Endothelial cell of umbilical vein (primary cell): Measurements from ENCODE around the gene NRXN3. TPM values are rescaled to one million over a fixed set of nuclear protein-coding genes. Genes with fewer than 3 reads are reported as not detected.

ENCODE experiments used
- BruUV-seq: library from RNA; stranded (reverse); fragments of 400-500 nt; replicated peaks from 2 replicates; lab custom pipeline; 2021; lab: Mats Ljungman, UMichigan
- CTCF ChIA-PET: fragments of 300-600, 350-600 bp; sonication (Branson Sonifier 250); formaldehyde crosslinking; loops from one replicate; lab custom pipeline; 2021; ENCODE audit warnings: antibody characterized with exemption, inconsistent platforms; lab: Charles Lee
- POLR2A ChIA-PET: fragments of 300-600, 350-600 bp; sonication (Branson Sonifier 250); formaldehyde crosslinking; loops from one replicate; lab custom pipeline; 2021; ENCODE audit warnings: antibody characterized with exemption, inconsistent platforms; lab: Charles Lee
- DNase-seq: peaks from one replicate; pipeline ENCODE4 v3.0.0-alpha.2; 2011; ENCODE audit warnings: low read depth, low spot score
- FAIRE-seq: peaks from 2 replicates; lab custom pipeline; 2011; peaks lifted over from hg19 to GRCh38; lab: Jason Lieb, UNC
- H2AFZ ChIP-seq: 2 replicates; pipeline ENCODE4 v1.6.0; 2012; ENCODE audit warnings: low read depth, low read length, control low read depth, inconsistent platforms
- H3K27ac ChIP-seq: 2 replicates; pipeline ENCODE4 v1.5.1; 2011; ENCODE audit warnings: low read depth, mild to moderate bottlenecking, control low read depth, low read length, moderate library complexity; ENCODE audit not compliant: insufficient read depth
- H3K27me3 ChIP-seq, 2 experiments: 2 replicates each; pipeline versions ENCODE4 v1.6.0 to v1.6.1; 2011; ENCODE audit warnings: low read length in 2 of 2, mixed read lengths in 1 of 2; ENCODE audit not compliant: control insufficient read depth in 2 of 2, insufficient read depth in 2 of 2
- H3K36me3 ChIP-seq, 2 experiments: 2 replicates in 1 of 2; 3 replicates in 1 of 2; pipeline ENCODE4 v1.5.1; 2011; ENCODE audit warnings: low read length in 2 of 2, mild to moderate bottlenecking in 1 of 2, moderate library complexity in 1 of 2; ENCODE audit not compliant: control insufficient read depth in 2 of 2, insufficient read depth in 2 of 2; ENCODE audit errors: extremely low read depth in 1 of 2
- H3K4me1 ChIP-seq: 3 replicates; pipeline ENCODE4 v1.5.1; 2011; ENCODE audit warnings: mild to moderate bottlenecking, low read length; ENCODE audit not compliant: control insufficient read depth, insufficient read depth; ENCODE audit errors: extremely low read depth
- H3K4me2 ChIP-seq: 2 replicates; pipeline ENCODE4 v1.6.1; 2011; ENCODE audit warnings: low read length, control low read depth, mixed read lengths; ENCODE audit not compliant: insufficient read depth
- H3K4me3 ChIP-seq, 3 experiments: fragments of 200-600 bp in 1 of 3; sonication (generic), shearing (Covaris generic) in 1 of 3; replicated peaks in 1 of 3; 2 replicates each; pipeline ENCODE4 v1.5.1; 2011 to 2016; ENCODE audit warnings: control low read depth in 3 of 3, low read length in 3 of 3, mild to moderate bottlenecking in 2 of 3, inconsistent platforms in 1 of 3, low read depth in 1 of 3, moderate library complexity in 1 of 3; ENCODE audit not compliant: insufficient read depth in 1 of 3
- H3K79me2 ChIP-seq: 2 replicates; pipeline ENCODE4 v1.6.0; 2012; ENCODE audit warnings: low read length, inconsistent platforms; ENCODE audit not compliant: control insufficient read depth, insufficient read depth
- H3K9ac ChIP-seq: replicated peaks from 2 replicates; pipeline ENCODE3; 2011; ENCODE audit warnings: low read length, control low read depth; ENCODE audit not compliant: insufficient read depth; ENCODE audit errors: extremely low read depth
- H3K9me1 ChIP-seq: replicated peaks from 3 replicates; pipeline ENCODE4 v1.6.0; 2011; ENCODE audit warnings: mild to moderate bottlenecking, low read length; ENCODE audit not compliant: control insufficient read depth, insufficient read depth; ENCODE audit errors: extremely low read depth
- H3K9me3 ChIP-seq: replicated peaks from 2 replicates; pipeline ENCODE4 v1.5.1; 2012; ENCODE audit warnings: low read length, inconsistent platforms; ENCODE audit not compliant: control insufficient read depth, insufficient read depth
- H4K20me1 ChIP-seq: replicated peaks from 2 replicates; pipeline ENCODE3; 2011; ENCODE audit warnings: mild to moderate bottlenecking, low read length; ENCODE audit not compliant: control insufficient read depth, insufficient read depth; ENCODE audit errors: extremely low read depth
- EZH2 ChIP-seq: IDR thresholded peaks from 2 replicates; pipeline ENCODE4 v1.6.1; 2012; ENCODE audit warnings: borderline replicate concordance, low read depth, mild to moderate bottlenecking, moderate library complexity, low read length, inconsistent platforms; ENCODE audit not compliant: severe bottlenecking
- FOS ChIP-seq: IDR thresholded peaks from 2 replicates; pipeline ENCODE4 v1.6.1; 2011; ENCODE audit warnings: mild to moderate bottlenecking, low read length, moderate library complexity, borderline replicate concordance; ENCODE audit not compliant: insufficient read depth
- GATA2 ChIP-seq: IDR thresholded peaks from 2 replicates; pipeline ENCODE4 v1.7.0; 2011; ENCODE audit warnings: low read depth, mild to moderate bottlenecking, moderate library complexity, mixed read lengths, low read length; ENCODE audit not compliant: insufficient read length, insufficient read depth
- JUN ChIP-seq: IDR thresholded peaks from 2 replicates; pipeline ENCODE4 v1.6.1; 2011; ENCODE audit warnings: borderline replicate concordance, low read depth; ENCODE audit not compliant: insufficient read length, insufficient read depth
- MYC ChIP-seq: IDR thresholded peaks from one replicate; pipeline ENCODE4 v1.6.1; 2011; ENCODE audit warnings: mild to moderate bottlenecking, low read depth, low read length
- POLR2A ChIP-seq: IDR thresholded peaks from 2 replicates; pipeline ENCODE4 v1.6.1; 2012; ENCODE audit warnings: low read depth, mild to moderate bottlenecking, control low read depth, low read length
- POLR2AphosphoS5 ChIP-seq: IDR thresholded peaks from 2 replicates; pipeline ENCODE4 v1.6.1; 2012; ENCODE audit warnings: low read depth, mild to moderate bottlenecking, control low read depth, low read length, moderate library complexity; ENCODE audit not compliant: insufficient read depth
- dilution Hi-C: fragments of 300-500 bp; cut with MboI; formaldehyde crosslinking; loops from one replicate; pipeline ENCODE4 v1.15.0; 2019; ENCODE audit warnings: low sequenced_read_pairs; ENCODE audit not compliant: extremely low pct_ligation_motif_present
- intact Hi-C: fragments of 100-400 bp; cut with micrococcal nuclease; formaldehyde crosslinking; loops from one replicate; pipeline ENCODE4 v1.10.0; 2022
- polyA plus RNA-seq, 4 experiments: library from polyadenylated mRNA; depleted of rRNA in 3 of 4; stranded (reverse) in 3 of 4; unstranded in 1 of 4; fragments of >200 nt; gene quantifications; 2 replicates each; pipeline versions ENCODE4 v1.2.1 to v1.2.3, GENCODE V29; 2011 to 2012; ENCODE audit warnings: missing spikeins in 1 of 4
- total RNA-seq: library from RNA; stranded (reverse); gene quantifications from 2 replicates; pipeline ENCODE4 v1.2.3, GENCODE V29; 2021
- TF ChIP-seq, protein P1 (sequence below): IDR thresholded peaks from 2 replicates; pipeline ENCODE4 v1.6.1; 2011; ENCODE audit not compliant: insufficient read depth, insufficient read length
- TF ChIP-seq, protein P2 (sequence below), 2 donors: IDR thresholded peaks; 1 replicate in 1 of 2; 2 replicates in 1 of 2; pipeline ENCODE4 v1.5.1; 2011; ENCODE audit warnings: low read length in 2 of 2, mild to moderate bottlenecking in 2 of 2, moderate library complexity in 2 of 2, control low read depth in 1 of 2, inconsistent platforms in 1 of 2, low read depth in 1 of 2; ENCODE audit not compliant: insufficient read depth in 1 of 2; ENCODE audit errors: extremely low read depth in 1 of 2

The NRXN3 gene
- total and polyA plus RNA-seq, 2 donors (not counting 3 experiments of a cell fraction or from before 2014, with no cell fraction given), result 0.72 to 4.2 TPM

DNA sequence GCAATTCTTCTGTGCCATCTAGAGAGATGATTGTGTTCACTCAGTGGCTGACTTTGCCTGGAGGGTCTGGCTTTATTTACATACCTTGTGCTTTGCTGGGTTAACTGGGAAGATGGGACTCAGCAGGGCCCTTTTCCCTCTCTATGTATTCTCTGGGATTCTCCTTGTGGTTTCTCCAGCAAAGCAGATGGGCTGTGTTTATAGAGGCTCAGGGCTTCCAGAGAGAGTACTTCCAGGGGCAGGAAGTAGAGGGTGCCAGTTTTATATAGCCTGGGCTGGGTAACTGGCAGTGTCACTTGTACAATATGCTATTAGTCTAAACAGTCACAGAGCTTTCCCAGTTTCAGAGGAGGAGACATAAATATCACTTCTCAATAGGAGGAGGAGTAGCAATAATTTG, 1531.2 kb downstream of the NRXN3 start:
- DNase-seq (no peak), FAIRE-seq (no peak)
- Histone ChIP-seq H2AFZ (no peak overlapping the region), H3K36me3 (no peaks in the 10 kb centered on the region), H3K4me2 (no peak overlapping the region), H3K4me3 (no peak overlapping the region), H3K79me2 (no peaks in the 10 kb centered on the region), H3K9me3 (no peaks in the 10 kb centered on the region), H3K9ac (no peak overlapping the region), H4K20me1 (no peaks in the 10 kb centered on the region), H3K27me3 (no peaks in the 10 kb centered on the region), H3K4me1 (no peaks in the 10 kb centered on the region), H3K9me1 (no peaks in the 10 kb centered on the region), H3K27ac (no peak overlapping the region)
- TF ChIP-seq FOS (no peak), POLR2A (no peak), POLR2AphosphoS5 (no peak)
- TF ChIP-seq, protein P1, sequence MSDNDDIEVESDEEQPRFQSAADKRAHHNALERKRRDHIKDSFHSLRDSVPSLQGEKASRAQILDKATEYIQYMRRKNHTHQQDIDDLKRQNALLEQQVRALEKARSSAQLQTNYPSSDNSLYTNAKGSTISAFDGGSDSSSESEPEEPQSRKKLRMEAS, result no peak
- dilution Hi-C loops (no loop called here), intact Hi-C loops (no loop called here)
- BruUV-seq, result no TSS peak
- ChIA-PET CTCF (no interaction called here), POLR2A (no interaction called here)

DNA sequence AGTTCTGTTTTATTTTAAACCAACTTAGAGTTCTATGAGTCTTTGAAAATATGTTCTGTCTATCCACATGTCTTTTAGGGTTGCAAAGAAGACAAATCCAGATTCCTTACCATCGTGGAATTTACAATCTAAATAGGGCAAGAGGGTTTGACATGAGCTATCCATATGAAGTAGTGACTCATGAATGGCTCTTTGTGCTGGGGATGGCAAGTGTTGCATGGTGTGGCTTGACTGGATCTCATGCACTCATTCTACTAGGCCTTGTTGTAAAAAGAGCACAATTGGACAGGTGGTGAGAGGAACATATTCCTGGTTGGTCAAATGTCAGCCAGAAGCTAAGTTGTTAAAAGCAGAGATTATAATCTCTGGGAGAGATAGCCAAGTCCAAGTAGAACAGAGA, 1532.0 kb downstream of the NRXN3 start:
- no peak for TF ChIP-seq GATA2
- no peak for TF ChIP-seq MYC
- TF ChIP-seq, protein P1, result no peak
- no peak for TF ChIP-seq JUN
- no peak for TF ChIP-seq FOS
- TF ChIP-seq POLR2A, result no peak
- no peak for TF ChIP-seq EZH2
- no peak for TF ChIP-seq POLR2AphosphoS5
- TF ChIP-seq, protein P2, sequence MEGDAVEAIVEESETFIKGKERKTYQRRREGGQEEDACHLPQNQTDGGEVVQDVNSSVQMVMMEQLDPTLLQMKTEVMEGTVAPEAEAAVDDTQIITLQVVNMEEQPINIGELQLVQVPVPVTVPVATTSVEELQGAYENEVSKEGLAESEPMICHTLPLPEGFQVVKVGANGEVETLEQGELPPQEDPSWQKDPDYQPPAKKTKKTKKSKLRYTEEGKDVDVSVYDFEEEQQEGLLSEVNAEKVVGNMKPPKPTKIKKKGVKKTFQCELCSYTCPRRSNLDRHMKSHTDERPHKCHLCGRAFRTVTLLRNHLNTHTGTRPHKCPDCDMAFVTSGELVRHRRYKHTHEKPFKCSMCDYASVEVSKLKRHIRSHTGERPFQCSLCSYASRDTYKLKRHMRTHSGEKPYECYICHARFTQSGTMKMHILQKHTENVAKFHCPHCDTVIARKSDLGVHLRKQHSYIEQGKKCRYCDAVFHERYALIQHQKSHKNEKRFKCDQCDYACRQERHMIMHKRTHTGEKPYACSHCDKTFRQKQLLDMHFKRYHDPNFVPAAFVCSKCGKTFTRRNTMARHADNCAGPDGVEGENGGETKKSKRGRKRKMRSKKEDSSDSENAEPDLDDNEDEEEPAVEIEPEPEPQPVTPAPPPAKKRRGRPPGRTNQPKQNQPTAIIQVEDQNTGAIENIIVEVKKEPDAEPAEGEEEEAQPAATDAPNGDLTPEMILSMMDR (IDR thresholded peaks at IDR 0.05; ENCODE audit: extremely low read depth in 1 of 2, insufficient read depth in 1 of 2, low read depth in 1 of 2, low read length in 2 of 2), result no peak
- FAIRE-seq, result no peak
- H3K4me3 ChIP-seq, result no peak overlapping the region
- no peaks in the 10 kb centered on the region for H3K9me1 ChIP-seq
- no peaks in the 10 kb centered on the region for H3K27me3 ChIP-seq
- no peak overlapping the region for H3K27ac ChIP-seq
- H3K79me2 ChIP-seq, result no peaks in the 10 kb centered on the region
- no peak for DNase-seq
- no peak overlapping the region for H2AFZ ChIP-seq
- H3K36me3 ChIP-seq, result no peaks in the 10 kb centered on the region
- ChIA-PET CTCF (no interaction called here), POLR2A (no interaction called here)
- dilution Hi-C loops (no loop called here), intact Hi-C loops (no loop called here)
- H3K9me3 ChIP-seq, result no peaks in the 10 kb centered on the region
- BruUV-seq, result no TSS peak
- H3K9ac ChIP-seq, result no peak overlapping the region
- no peak overlapping the region for H3K4me2 ChIP-seq
- H3K4me1 ChIP-seq, result no peaks in the 10 kb centered on the region
- no peaks in the 10 kb centered on the region for H4K20me1 ChIP-seq
